Activated naive CD4-positive, alpha-beta T cell treated with anti-CD3 and anti-CD28 coated beads, Interleukin-2, amount 10 ng/mL, durations not matched to agents 7 days and 5 days (primary cell): ENCODE results near the gene NFASC.

Source experiments
- CTCF ChIA-PET: fragments of 350-600 bp; sonication (Branson Sonifier 250); formaldehyde crosslinking; loops from one replicate; lab custom pipeline; 2021; ENCODE audit warnings: antibody characterized with exemption; lab: Charles Lee
- DNase-seq: peaks from one replicate; pipeline ENCODE4 v3.0.0-alpha.2; 2020
- H3K27ac Mint-ChIP-seq: one replicate; pipeline ENCODE4 v1.8.0; 2021; ENCODE audit warnings: mild to moderate bottlenecking, moderate library complexity, mixed read lengths
- H3K27me3 Mint-ChIP-seq: one replicate; pipeline ENCODE4 v1.8.0; 2021; ENCODE audit warnings: mild to moderate bottlenecking, mixed read lengths
- H3K36me3 Mint-ChIP-seq: one replicate; pipeline ENCODE4 v1.8.0; 2021; ENCODE audit warnings: mixed read lengths
- H3K4me1 Mint-ChIP-seq: one replicate; pipeline ENCODE4 v1.8.0; 2021; ENCODE audit warnings: mixed read lengths
- H3K4me3 Mint-ChIP-seq: one replicate; pipeline ENCODE4 v1.8.0; 2021; ENCODE audit warnings: mild to moderate bottlenecking, moderate library complexity, mixed read lengths
- H3K9me3 Mint-ChIP-seq: one replicate; pipeline ENCODE4 v1.8.0; 2021; ENCODE audit warnings: mixed read lengths

NFASC gene

DNA sequence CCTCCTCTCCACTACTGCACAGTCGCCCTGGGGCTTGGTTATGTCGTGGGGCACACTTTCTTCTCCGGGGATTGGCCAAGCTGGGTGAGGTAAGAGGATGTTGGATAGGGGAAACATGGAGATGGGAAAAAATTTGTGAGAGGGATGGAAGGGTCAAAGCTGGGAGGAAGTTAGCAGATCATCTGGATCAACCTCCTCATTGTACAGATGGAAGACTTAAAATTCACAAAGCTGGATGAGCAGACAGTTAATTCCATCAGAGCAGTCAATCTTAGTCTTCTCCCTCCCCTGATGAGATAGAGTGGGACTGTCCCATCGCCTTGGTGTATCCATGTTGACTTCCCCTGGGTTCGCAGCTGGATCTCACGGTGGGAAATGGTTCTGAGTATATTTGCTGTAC is 102.8 kb downstream of the NFASC start:
- Mint-ChIP-seq H3K4me1 (no peaks in the 10 kb centered on the region), H3K9me3 (no peaks in the 10 kb centered on the region), H3K27me3 (peaks cover 58% of the 10 kb centered on the region), H3K4me3 (no peak overlapping the region), H3K27ac (no peak overlapping the region), H3K36me3 (no peaks in the 10 kb centered on the region)
- CTCF ChIA-PET = interaction anchor here (0.5 to 7.4 kb wide), 7 partner anchors 16 to 282 kb away, joined by 3 to 83 read pairs (median 4); partner anchors contain the start of gene TMEM81
- no peak for DNase-seq

DNA sequence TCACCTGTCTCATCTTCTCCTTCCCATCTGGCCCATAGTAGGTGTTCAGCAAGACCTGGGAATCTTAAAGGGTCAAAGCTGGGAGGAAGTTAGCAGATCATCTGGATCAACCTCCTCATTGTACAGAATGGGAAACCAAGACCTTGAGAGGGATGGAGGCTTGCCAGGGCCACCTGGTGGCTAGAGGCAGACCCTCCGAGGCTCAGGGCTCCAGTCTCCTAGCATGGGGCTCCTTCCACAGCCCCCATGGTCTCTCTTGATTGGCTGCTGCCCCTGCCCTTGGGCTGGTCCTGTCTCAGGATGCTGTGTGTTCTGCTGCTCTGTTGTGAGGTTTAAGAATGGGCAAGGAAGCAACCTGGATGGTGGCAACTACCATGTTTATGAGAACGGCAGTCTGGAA is 103.7 kb downstream of the NFASC start:
- Mint-ChIP-seq H3K36me3 (no peaks in the 10 kb centered on the region), H3K4me3 (no peak overlapping the region), H3K27me3 (peaks cover 58% of the 10 kb centered on the region), H3K9me3 (no peaks in the 10 kb centered on the region), H3K27ac (no peak overlapping the region), H3K4me1 (no peaks in the 10 kb centered on the region)
- CTCF ChIA-PET = interaction anchor here (0.5 to 7.4 kb wide), 7 partner anchors 11 to 281 kb away, joined by 3 to 83 read pairs (median 8); no protein-coding TSS in a partner anchor
- no peak for DNase-seq

DNA sequence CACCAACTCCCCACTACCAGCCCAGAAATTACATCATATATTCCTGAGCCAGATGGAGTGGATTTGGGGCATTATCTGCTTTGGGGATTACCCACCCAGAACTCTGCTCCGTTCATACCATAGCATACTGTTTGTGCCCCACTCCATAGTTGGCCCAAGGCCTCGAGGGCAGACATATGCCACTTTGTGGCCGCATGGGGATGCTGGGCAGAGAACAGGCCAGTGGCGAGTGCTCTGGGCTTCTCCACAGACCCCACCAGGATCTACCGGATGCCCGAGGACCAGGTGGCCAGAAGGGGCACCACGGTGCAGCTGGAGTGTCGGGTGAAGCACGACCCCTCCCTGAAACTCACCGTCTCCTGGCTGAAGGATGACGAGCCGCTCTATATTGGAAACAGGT is 104.4 kb downstream of the NFASC start:
- Mint-ChIP-seq H3K36me3 (no peaks in the 10 kb centered on the region), H3K4me3 (no peak overlapping the region), H3K4me1 (no peaks in the 10 kb centered on the region), H3K27ac (no peak overlapping the region), H3K27me3 (peaks cover 59% of the 10 kb centered on the region), H3K9me3 (no peaks in the 10 kb centered on the region)
- CTCF ChIA-PET = interaction anchor here (0.7 to 7.4 kb wide), 11 partner anchors 10 to 284 kb away, joined by 3 to 83 read pairs (median 5); partner anchors contain the start of gene TMCC2
- DNase-seq = no peak

DNA sequence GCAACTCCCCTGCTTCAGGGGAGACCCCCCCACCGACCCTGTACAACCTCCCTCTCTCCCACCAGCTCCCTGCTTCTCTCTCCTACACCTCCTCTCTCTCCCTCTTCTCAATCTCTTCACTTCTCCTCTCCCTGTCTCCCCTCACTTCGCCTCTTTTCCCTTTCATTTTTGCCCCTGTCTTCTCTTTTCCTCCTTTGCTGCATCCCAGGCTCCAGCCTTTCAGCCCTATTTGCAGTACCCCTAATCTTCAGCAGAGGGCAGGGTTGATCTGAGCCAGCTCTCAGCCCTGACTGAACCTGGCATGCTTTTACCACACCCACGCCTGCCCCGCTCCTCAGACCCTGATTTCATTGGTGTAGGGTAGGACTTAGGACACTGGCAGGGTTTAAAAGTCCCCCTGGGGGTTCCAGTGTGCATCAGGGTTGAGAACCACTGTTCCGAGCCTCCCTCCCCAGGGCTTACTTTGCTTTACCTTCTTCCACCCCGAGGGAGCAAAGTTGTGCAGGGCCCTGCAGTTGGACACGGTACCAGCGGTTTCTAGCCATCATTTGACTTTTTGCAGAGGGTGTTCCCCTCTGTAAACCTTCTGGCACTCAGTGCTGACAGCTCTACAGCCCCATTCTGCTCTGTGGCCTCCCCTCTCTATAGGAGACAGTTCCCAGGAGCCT is 105.0 kb downstream of the NFASC start:
- Mint-ChIP-seq H3K9me3 (no peaks in the 10 kb centered on the region), H3K36me3 (no peaks in the 10 kb centered on the region), H3K27me3 (peaks cover 62% of the 10 kb centered on the region), H3K4me3 (no peak overlapping the region), H3K27ac (no peak overlapping the region), H3K4me1 (no peaks in the 10 kb centered on the region)
- CTCF ChIA-PET = interaction anchor here (0.7 to 7.4 kb wide), 15 partner anchors 7 to 284 kb away, joined by 3 to 83 read pairs (median 5); partner anchors contain the start of gene TMCC2
- peak; percentile 64 for DNase-seq

DNA sequence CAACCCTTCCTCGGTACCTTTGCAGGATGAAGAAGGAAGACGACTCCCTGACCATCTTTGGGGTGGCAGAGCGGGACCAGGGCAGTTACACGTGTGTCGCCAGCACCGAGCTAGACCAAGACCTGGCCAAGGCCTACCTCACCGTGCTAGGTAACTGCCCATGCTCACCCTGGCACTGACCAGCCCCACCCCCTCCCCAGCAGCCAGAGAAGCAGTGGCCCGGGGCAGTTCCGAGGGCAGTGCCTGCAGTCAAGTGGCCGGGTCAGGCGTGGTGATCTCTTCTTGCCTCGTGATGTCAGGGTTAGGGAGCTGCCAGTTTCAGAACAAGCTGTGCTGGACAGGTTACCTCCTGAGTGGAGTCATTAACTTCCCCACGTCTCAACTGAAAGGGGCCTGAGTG is 106.0 kb downstream of the NFASC start:
- no peak for DNase-seq
- Mint-ChIP-seq H3K36me3 (no peaks in the 10 kb centered on the region), H3K9me3 (no peaks in the 10 kb centered on the region), H3K4me1 (no peaks in the 10 kb centered on the region), H3K27me3 (peaks cover 57% of the 10 kb centered on the region), H3K27ac (no peak overlapping the region), H3K4me3 (no peak overlapping the region)
- CTCF ChIA-PET = interaction anchor here (0.8 to 7.4 kb wide), 14 partner anchors 8 to 279 kb away, joined by 3 to 83 read pairs (median 4); partner anchors contain the start of gene TMCC2

DNA sequence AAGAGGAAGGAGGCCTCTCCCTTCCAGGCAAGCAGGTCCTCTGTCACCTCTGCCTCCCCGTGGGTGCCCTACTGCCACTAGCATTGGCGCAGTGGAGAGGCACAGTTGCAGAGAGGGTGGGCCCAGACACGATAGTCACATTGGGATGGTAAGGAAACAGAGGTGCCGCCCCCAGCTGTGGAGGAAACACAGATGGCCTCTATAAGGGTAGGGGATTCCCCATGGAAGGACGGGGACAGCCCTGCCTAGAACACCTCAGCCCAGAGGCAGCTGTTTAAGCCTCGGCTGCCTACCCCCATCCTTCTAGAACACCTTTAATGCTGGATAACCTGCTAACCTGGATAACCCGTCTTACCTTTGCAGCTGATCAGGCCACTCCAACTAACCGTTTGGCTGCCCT is 106.7 kb downstream of the NFASC start:
- CTCF ChIA-PET = interaction anchor here (1.0 to 7.4 kb wide), 6 partner anchors 12 to 278 kb away, joined by 3 to 83 read pairs (median 12); no protein-coding TSS in a partner anchor
- H3K4me1 Mint-ChIP-seq = no peaks in the 10 kb centered on the region
- H3K27ac Mint-ChIP-seq = no peak overlapping the region
- H3K9me3 Mint-ChIP-seq = no peaks in the 10 kb centered on the region
- no peak overlapping the region for H3K4me3 Mint-ChIP-seq
- H3K27me3 Mint-ChIP-seq = peaks cover 55% of the 10 kb centered on the region
- no peak for DNase-seq
- H3K36me3 Mint-ChIP-seq = no peaks in the 10 kb centered on the region

DNA sequence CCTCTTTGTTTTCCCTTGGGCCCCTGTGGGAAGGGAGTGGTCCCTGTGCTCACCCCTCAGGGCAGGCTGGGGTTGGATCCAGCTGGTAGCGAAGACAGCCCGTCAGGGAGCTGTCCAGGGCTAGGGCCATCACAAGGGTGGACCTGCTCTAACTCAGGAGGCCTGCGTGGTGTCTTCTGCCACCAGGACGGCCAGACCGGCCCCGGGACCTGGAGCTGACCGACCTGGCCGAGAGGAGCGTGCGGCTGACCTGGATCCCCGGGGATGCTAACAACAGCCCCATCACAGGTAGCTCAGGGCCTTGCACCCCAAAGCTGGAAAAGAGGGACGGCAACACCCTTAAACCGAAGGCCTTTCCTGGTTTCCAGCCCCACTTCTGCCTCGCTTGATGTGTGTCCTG is 108.1 kb downstream of the NFASC start:
- Mint-ChIP-seq H3K9me3 (no peaks in the 10 kb centered on the region), H3K27ac (no peak overlapping the region), H3K4me1 (peaks cover 10% of the 10 kb centered on the region), H3K36me3 (no peaks in the 10 kb centered on the region), H3K4me3 (no peak overlapping the region), H3K27me3 (peaks cover 57% of the 10 kb centered on the region)
- CTCF ChIA-PET = interaction anchor here (0.7 to 2.9 kb wide), 3 partner anchors 37 to 279 kb away, joined by 4 to 13 read pairs (median 4); no protein-coding TSS in a partner anchor
- no peak for DNase-seq

DNA sequence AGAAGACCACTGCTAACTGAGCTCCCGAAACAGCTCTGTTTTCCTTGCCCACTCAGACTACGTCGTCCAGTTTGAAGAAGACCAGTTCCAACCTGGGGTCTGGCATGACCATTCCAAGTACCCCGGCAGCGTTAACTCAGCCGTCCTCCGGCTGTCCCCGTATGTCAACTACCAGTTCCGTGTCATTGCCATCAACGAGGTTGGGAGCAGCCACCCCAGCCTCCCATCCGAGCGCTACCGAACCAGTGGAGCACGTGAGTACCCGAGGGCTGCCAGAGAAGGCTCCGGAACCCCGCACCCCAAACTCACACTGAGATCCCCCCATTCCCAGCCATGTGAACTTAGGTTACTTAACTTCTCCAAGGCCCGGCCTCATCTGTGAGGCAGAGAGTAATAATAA is 108.6 kb downstream of the NFASC start:
- Mint-ChIP-seq H3K9me3 (no peaks in the 10 kb centered on the region), H3K4me3 (no peak overlapping the region), H3K27me3 (peaks cover 54% of the 10 kb centered on the region), H3K27ac (no peak overlapping the region), H3K36me3 (no peaks in the 10 kb centered on the region), H3K4me1 (peaks cover 10% of the 10 kb centered on the region)
- no peak for DNase-seq
- CTCF ChIA-PET = interaction anchor here (0.7 to 2.9 kb wide), 5 partner anchors 10 to 279 kb away, joined by 3 to 13 read pairs (median 4); no protein-coding TSS in a partner anchor

DNA sequence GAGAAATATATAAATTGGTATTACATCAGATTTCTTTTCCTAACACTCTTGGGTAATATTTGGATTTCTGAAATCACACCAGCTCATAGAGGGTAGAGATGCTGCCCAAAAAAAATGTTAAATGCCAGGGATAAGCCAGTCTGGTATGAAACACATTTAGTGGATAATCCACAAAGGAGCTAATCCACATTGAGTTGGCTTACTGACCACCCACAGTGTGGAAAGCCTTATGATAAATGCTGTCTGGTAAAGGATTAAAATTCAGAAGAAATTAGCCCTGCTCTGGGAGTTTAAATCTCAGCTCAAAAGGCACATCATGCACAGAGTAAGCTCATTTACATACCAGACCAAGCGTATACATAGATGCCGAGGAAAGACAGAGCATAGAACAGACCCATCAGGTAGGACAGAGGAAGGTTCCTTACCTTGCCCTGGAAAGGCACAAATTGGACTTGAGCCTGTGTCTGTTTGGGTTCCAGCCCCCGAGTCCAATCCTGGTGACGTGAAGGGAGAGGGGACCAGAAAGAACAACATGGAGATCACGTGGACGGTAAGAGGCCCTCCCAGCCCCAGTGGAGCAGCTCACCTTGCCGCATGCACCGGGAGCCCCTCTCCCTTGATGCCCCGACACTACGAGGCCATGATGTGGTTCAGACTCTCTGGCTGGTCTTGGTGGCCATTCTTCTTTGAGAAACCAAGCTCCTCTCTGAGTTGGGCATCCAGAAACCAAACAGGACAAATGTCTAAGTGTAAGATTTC is 109.4 kb downstream of the NFASC start:
- H3K4me3 Mint-ChIP-seq = no peak overlapping the region
- no peak overlapping the region for H3K27ac Mint-ChIP-seq
- no peak for DNase-seq
- no peaks in the 10 kb centered on the region for H3K36me3 Mint-ChIP-seq
- CTCF ChIA-PET = interaction anchor here (0.7 to 2.9 kb wide), 7 partner anchors 9 to 278 kb away, joined by 3 to 13 read pairs (median 4); no protein-coding TSS in a partner anchor
- H3K27me3 Mint-ChIP-seq = peaks cover 55% of the 10 kb centered on the region
- peaks cover 10% of the 10 kb centered on the region for H3K4me1 Mint-ChIP-seq
- no peaks in the 10 kb centered on the region for H3K9me3 Mint-ChIP-seq

DNA sequence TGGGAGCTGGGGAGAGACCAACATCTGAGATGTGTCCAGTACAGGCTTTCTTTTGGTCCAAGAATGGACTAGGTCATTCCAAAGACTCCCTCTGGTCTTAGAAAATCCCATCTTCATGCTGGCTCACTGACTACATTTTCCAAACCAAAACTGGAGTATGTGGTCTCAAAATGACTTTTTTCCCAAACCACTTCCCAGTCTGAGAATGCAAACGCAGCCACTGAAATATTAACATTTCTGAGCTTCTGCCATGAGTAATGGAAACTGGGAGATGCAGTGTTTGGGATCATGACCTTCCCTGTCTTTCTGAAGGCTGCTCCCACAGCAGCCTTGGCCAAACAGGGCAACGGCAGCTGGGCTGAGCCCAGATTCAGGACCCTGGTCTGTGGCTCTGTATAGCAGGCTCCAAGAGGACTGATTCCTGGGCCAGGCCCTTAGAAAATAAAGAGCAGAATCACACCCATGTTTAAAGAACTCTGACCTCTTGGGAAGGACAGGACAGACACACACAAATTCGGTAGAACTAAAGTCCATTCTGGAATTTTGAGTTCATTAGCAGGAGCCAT is 110.3 kb downstream of the NFASC start:
- CTCF ChIA-PET = interaction anchor here (1.2 to 2.9 kb wide), 4 partner anchors 9 to 277 kb away, joined by 4 to 13 read pairs (median 5); no protein-coding TSS in a partner anchor
- peaks cover 10% of the 10 kb centered on the region for H3K4me1 Mint-ChIP-seq
- H3K27ac Mint-ChIP-seq = no peak overlapping the region
- H3K36me3 Mint-ChIP-seq = no peaks in the 10 kb centered on the region
- peaks cover 52% of the 10 kb centered on the region for H3K27me3 Mint-ChIP-seq
- no peaks in the 10 kb centered on the region for H3K9me3 Mint-ChIP-seq
- H3K4me3 Mint-ChIP-seq = no peak overlapping the region
- DNase-seq = no peak

DNA sequence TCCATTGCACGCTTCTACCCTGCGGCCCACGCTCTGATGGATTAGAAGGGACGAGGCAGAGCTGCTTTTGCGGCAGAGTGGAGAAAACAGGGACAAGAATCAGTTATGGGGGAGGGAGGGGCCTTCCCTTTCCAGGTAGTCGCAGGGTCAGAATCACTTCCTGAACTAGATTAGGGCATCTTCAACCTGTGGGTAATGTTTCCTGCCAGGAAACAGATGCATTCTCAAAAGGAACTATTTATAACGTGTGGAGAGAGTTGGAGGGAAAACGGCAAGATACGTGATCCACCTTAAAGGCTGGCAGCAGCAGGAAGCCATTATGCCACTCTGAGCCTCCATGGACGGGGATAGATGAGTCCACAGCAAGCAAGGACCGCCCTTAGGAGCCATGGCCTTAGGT is 112.5 kb downstream of the NFASC start:
- H3K27ac Mint-ChIP-seq = no peak overlapping the region
- no peak overlapping the region for H3K4me3 Mint-ChIP-seq
- H3K4me1 Mint-ChIP-seq = peaks cover 10% of the 10 kb centered on the region
- H3K36me3 Mint-ChIP-seq = no peaks in the 10 kb centered on the region
- H3K27me3 Mint-ChIP-seq = peaks cover 57% of the 10 kb centered on the region
- DNase-seq = no peak
- CTCF ChIA-PET = interaction anchor here (0.6 kb wide), 1 partner anchor 406 kb away, joined by 3 read pairs; no protein-coding TSS in a partner anchor
- H3K9me3 Mint-ChIP-seq = no peaks in the 10 kb centered on the region

DNA sequence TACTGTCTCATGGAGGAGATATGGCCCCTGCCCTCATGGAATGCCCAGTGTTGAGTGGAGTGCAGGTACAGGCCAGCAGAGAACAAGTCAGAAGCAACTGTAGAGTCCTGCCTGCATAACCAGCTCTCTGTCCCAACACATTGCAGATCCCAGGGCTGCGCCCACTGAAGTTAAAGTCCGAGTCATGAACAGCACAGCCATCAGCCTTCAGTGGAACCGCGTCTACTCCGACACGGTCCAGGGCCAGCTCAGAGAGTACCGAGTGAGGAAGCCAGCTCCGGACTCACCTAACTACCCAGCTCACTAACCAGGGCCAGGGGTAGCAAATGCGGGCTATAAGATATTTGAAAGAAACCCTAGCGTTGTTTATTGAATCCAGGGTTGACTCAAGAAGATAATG is 113.2 kb downstream of the NFASC start:
- Mint-ChIP-seq H3K4me1 (peaks cover 10% of the 10 kb centered on the region), H3K27me3 (peaks cover 61% of the 10 kb centered on the region), H3K4me3 (no peak overlapping the region), H3K9me3 (no peaks in the 10 kb centered on the region), H3K36me3 (no peaks in the 10 kb centered on the region), H3K27ac (no peak overlapping the region)
- DNase-seq = no peak
- CTCF ChIA-PET = no interaction called here

DNA sequence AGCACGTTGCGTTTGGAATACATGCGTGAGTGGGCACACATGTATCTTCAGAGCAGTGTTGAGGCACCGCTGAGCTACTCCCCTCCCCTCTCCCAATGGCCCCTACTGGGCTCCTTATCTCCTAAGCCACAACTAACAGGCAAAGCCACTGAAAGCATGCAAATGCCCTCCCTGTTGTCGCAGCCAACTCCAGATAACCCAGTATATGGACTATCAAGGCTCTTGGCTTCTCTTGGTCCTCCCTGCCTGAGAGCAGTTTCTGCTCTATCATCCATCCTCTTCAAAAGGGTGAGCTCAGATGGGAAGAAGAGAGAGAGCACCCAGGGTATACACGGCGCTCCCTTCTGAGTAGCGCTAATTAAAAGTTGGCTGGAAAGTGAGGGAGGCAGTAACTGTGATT is 113.8 kb downstream of the NFASC start:
- peaks cover 10% of the 10 kb centered on the region for H3K4me1 Mint-ChIP-seq
- H3K4me3 Mint-ChIP-seq = no peak overlapping the region
- CTCF ChIA-PET = interaction anchor here (1.2 to 2.1 kb wide), 3 partner anchors 9 to 77 kb away, joined by 4 to 16 read pairs (median 8); no protein-coding TSS in a partner anchor
- no peak for DNase-seq
- no peak overlapping the region for H3K27ac Mint-ChIP-seq
- H3K9me3 Mint-ChIP-seq = no peaks in the 10 kb centered on the region
- no peaks in the 10 kb centered on the region for H3K36me3 Mint-ChIP-seq
- H3K27me3 Mint-ChIP-seq = peaks cover 67% of the 10 kb centered on the region

DNA sequence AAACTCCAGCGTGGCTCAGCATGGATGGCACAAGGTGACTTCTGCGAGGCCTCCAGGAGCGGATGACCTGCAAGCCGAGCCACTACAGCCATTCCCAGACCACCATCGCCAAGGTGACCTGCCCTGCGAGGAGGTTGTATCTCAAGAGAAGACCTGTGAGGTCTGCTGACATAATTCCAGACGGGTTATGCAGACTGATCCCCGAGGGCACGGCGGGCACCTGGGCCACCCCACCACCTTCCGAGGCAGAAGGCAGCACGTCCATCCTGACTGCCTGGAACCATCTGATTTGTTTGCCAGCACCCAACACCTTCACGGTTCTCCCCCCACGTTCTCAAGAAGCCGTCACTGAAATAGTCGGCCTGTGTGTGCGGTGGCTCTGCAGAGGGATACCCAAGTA is 115.5 kb downstream of the NFASC start:
- no peaks in the 10 kb centered on the region for H3K9me3 Mint-ChIP-seq
- no peak for DNase-seq
- H3K27ac Mint-ChIP-seq = no peak overlapping the region
- CTCF ChIA-PET = interaction anchor here (1.3 to 8.4 kb wide), 5 partner anchors 11 to 271 kb away, joined by 5 to 120 read pairs (median 16); no protein-coding TSS in a partner anchor
- no peak overlapping the region for H3K4me3 Mint-ChIP-seq
- no peaks in the 10 kb centered on the region for H3K36me3 Mint-ChIP-seq
- peaks cover 10% of the 10 kb centered on the region for H3K4me1 Mint-ChIP-seq
- H3K27me3 Mint-ChIP-seq = peaks cover 69% of the 10 kb centered on the region
